Peyer's patch (tissue), 4 donors: Measurements from ENCODE around the gene LCN6. TPM values are rescaled to one million over a fixed set of nuclear protein-coding genes. Genes with fewer than 3 reads are reported as not detected.

Experiments used
- DNase-seq, 3 donors: peaks; one replicate each; pipeline ENCODE4 v3.0.0-alpha.2; 2017 to 2019
- H3K27ac ChIP-seq, 4 donors: fragments of 200-600 bp; sonication (generic); one replicate each; pipeline ENCODE4 v1.5.1; 2016 to 2019
- H3K27me3 ChIP-seq, 2 donors: fragments of 200-600 bp; sonication (generic); one replicate each; pipeline ENCODE4 v1.5.1; 2019
- H3K36me3 ChIP-seq, 3 donors: fragments of 200-600 bp; sonication (generic); one replicate each; pipeline ENCODE4 v1.5.1; 2016 to 2019
- H3K4me1 ChIP-seq, 4 donors: fragments of 200-600 bp; sonication (generic); one replicate each; pipeline ENCODE4 v1.5.1; 2016 to 2019
- H3K4me3 ChIP-seq, 4 donors: fragments of 200-600 bp; sonication (generic); 1 replicate in 3 of 4; 2 replicates in 1 of 4; pipeline ENCODE4 v1.5.1; 2016 to 2019; ENCODE audit warnings: mild to moderate bottlenecking in 1 of 4
- H3K9me3 ChIP-seq, 4 donors: fragments of 200-600 bp; sonication (generic); one replicate each; pipeline ENCODE4 v1.5.1; 2016 to 2019; ENCODE audit warnings: mild to moderate bottlenecking in 1 of 4
- POLR2A ChIP-seq, 2 donors: fragments of 450-650 bp; IDR thresholded peaks; one replicate each; pipeline ENCODE4 v1.5.1; 2017; ENCODE audit warnings: antibody characterized with exemption in 2 of 2, mild to moderate bottlenecking in 2 of 2, moderate library complexity in 2 of 2
- total RNA-seq, 4 donors: library from RNA; depleted of rRNA; stranded (reverse); fragments of >200 nt; gene quantifications; one replicate each; pipeline ENCODE4 v1.1.0, GENCODE V29; 2016
- TF ChIP-seq, protein P1 (sequence below), 6 experiments: fragments of 450-650 bp in 4 of 6; fragments of 200-600 bp in 2 of 6; sonication (generic) in 1 of 6; IDR thresholded peaks; one replicate each; pipeline ENCODE4 v1.5.1; 2017 to 2019; ENCODE audit warnings: antibody characterized with exemption in 6 of 6, mild to moderate bottlenecking in 3 of 6, moderate library complexity in 1 of 6

The LCN6 gene
- total RNA-seq, 4 donors from 2014 or later, result 4.7 to 17.3 (median 5.6) TPM

DNA sequence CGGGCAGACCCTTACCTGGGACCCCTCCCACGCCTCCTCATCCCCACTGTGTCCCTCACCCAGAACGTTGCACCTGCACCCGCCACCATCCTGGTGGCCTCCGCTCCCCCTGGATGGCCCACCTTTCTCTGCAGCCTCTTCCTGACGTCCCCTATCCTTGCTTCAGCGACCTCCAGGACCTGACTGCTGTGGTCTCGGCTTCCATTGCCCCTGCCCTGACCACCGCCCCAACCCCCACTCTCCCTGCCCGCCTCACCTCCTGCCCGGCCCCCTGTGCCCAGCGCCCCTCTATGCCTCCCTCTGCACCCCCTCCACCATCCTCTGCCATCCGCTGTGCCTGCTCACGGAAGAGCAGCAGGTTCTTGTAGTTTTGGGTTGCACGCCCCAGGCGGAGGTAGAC lies 7.8 kb downstream of the LCN6 start:
- no peaks in the 10 kb centered on the region for H3K9me3 ChIP-seq
- DNase-seq, result no peak
- peaks cover 0 to 19% (median 8%) of the 10 kb centered on the region in 4 donors for H3K4me1 ChIP-seq
- H3K27ac ChIP-seq, result peak overlapping the region in 1 of 4 donors; percentile 93
- peak overlapping the region in 1 of 4 donors; percentile 55 for H3K4me3 ChIP-seq
- H3K27me3 ChIP-seq, result peaks cover 0 to 24% of the 10 kb centered on the region in 2 donors
- no peak for TF ChIP-seq POLR2A (IDR thresholded peaks at IDR 0.05)
- TF ChIP-seq, protein P1, sequence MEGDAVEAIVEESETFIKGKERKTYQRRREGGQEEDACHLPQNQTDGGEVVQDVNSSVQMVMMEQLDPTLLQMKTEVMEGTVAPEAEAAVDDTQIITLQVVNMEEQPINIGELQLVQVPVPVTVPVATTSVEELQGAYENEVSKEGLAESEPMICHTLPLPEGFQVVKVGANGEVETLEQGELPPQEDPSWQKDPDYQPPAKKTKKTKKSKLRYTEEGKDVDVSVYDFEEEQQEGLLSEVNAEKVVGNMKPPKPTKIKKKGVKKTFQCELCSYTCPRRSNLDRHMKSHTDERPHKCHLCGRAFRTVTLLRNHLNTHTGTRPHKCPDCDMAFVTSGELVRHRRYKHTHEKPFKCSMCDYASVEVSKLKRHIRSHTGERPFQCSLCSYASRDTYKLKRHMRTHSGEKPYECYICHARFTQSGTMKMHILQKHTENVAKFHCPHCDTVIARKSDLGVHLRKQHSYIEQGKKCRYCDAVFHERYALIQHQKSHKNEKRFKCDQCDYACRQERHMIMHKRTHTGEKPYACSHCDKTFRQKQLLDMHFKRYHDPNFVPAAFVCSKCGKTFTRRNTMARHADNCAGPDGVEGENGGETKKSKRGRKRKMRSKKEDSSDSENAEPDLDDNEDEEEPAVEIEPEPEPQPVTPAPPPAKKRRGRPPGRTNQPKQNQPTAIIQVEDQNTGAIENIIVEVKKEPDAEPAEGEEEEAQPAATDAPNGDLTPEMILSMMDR (IDR thresholded peaks at IDR 0.05), result no peak
- no peaks in the 10 kb centered on the region for H3K36me3 ChIP-seq

DNA sequence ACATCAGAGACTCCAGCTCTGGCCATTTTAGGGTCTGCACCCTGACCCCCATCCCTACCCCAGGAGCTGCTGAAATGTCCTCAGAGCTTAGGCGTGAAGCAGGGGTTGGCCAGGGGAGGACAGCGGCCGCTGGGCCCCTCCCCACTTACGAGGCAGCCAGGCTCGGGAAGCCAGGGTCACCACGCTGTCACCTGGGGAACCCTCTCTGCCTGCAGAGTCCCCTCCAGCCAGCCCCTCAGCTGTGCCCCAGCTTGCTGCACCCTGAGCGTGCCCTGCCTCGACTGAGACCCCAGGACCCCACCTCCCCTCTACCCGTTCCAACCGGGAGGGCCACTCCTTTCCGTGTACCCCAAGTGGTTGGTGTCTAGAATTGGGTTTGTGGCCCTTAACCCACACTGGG lies 8.3 kb downstream of the LCN6 start:
- Histone ChIP-seq H3K27me3 (peaks cover 0 to 24% of the 10 kb centered on the region in 2 donors), H3K36me3 (no peaks in the 10 kb centered on the region), H3K4me1 (peaks cover 0 to 19% (median 8%) of the 10 kb centered on the region in 4 donors), H3K4me3 (no peak overlapping the region), H3K27ac (no peak overlapping the region), H3K9me3 (no peaks in the 10 kb centered on the region)
- no peak for TF ChIP-seq POLR2A (IDR thresholded peaks at IDR 0.05)
- no peak for DNase-seq

DNA sequence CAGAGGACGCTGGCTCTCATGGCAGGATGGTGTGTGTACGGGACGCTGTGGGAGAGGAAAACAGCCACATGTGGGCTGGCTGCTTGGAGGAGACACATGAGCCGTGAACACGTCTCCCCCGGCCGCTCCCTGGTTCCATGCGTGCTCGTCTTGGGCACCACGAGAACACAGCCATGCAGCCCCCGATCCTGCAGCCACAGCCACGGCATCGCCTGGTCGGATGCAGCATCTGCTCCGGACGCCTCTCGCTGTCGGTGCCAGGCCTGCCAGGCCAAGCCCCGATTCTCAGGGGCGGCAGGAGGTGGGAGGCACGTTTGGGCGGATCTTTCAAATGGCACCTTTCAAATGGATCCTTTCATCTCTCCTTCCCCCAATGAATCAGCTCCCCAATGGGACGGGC lies 8.8 kb downstream of the LCN6 start:
- Histone ChIP-seq H3K27me3 (peaks cover 0 to 24% of the 10 kb centered on the region in 2 donors), H3K4me1 (peaks cover 0 to 19% (median 8%) of the 10 kb centered on the region in 4 donors), H3K27ac (no peak overlapping the region), H3K9me3 (no peaks in the 10 kb centered on the region), H3K36me3 (no peaks in the 10 kb centered on the region), H3K4me3 (no peak overlapping the region)
- no peak for DNase-seq
- TF ChIP-seq, protein P1 (IDR thresholded peaks at IDR 0.05), result no peak
- TF ChIP-seq POLR2A (IDR thresholded peaks at IDR 0.05), result no peak

DNA sequence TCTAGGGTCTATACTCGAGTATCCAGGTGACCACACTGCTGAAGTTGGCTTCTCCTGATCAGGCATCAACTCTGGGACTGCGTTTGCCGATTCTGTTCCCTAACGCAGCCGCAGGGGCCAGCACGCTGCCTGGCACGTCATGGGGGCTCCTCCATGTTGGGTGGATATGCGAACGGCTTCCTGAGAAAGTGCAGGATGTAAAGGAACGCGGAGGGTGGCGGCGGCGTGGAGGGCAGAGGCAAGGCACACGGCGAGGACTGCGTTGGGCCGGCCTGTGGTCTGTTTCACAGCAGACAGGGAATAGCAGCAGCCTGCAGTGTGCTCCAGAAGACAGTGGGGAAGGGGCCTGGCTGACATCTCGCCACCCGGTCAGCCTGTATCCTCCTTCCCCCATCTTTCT lies 9.4 kb downstream of the LCN6 start:
- no peaks in the 10 kb centered on the region for H3K9me3 ChIP-seq
- H3K4me1 ChIP-seq, result peaks cover 0 to 19% (median 8%) of the 10 kb centered on the region in 4 donors
- no peak for TF ChIP-seq POLR2A (IDR thresholded peaks at IDR 0.05)
- TF ChIP-seq, protein P1 (IDR thresholded peaks at IDR 0.05), result no peak
- H3K27ac ChIP-seq, result no peak overlapping the region
- peaks cover 0 to 24% of the 10 kb centered on the region in 2 donors for H3K27me3 ChIP-seq
- no peak for DNase-seq
- no peak overlapping the region for H3K4me3 ChIP-seq
- no peaks in the 10 kb centered on the region for H3K36me3 ChIP-seq

DNA sequence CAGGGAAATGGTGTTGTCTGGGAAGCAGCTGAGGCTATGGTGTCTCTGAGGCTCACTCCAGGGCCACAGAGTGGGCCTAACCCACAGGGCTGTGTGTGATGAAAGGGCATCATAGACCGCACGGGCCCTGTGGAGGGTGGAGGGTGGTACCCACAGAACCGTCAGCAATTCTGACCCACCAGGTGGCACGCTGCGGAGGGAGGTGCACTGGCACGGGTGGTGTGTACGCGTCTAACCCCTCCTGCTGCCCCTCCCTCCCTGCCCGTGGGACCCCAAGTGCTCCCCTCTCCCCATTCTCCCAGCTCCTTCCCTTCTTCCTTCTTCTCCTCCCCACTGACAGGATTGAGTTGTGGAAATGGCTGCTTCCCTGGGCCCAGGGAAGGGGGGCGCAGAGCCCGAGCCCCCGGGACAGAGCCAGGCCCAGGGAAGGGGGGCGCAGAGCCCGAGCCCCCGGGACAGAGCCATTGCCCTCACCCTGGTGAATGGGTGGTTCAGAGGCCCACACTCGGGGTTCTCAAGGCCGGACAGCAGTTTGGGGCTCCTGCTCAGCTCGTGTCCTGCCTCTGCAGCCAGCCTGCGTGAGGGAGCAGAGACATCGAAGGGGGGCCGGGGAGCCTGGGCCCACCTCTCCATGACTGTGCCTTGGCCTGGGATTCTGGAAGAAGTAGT lies 12.4 kb downstream of the LCN6 start:
- no peak overlapping the region for H3K4me3 ChIP-seq
- H3K36me3 ChIP-seq, result no peaks in the 10 kb centered on the region
- peaks cover 0 to 2% (median under 1%) of the 10 kb centered on the region in 4 donors for H3K4me1 ChIP-seq
- H3K27me3 ChIP-seq, result peaks cover 0 to 3% of the 10 kb centered on the region in 2 donors
- TF ChIP-seq, protein P1 (IDR thresholded peaks at IDR 0.05), result no peak
- TF ChIP-seq POLR2A (IDR thresholded peaks at IDR 0.05), result no peak
- no peaks in the 10 kb centered on the region for H3K9me3 ChIP-seq
- H3K27ac ChIP-seq, result no peak overlapping the region
- no peak for DNase-seq

DNA sequence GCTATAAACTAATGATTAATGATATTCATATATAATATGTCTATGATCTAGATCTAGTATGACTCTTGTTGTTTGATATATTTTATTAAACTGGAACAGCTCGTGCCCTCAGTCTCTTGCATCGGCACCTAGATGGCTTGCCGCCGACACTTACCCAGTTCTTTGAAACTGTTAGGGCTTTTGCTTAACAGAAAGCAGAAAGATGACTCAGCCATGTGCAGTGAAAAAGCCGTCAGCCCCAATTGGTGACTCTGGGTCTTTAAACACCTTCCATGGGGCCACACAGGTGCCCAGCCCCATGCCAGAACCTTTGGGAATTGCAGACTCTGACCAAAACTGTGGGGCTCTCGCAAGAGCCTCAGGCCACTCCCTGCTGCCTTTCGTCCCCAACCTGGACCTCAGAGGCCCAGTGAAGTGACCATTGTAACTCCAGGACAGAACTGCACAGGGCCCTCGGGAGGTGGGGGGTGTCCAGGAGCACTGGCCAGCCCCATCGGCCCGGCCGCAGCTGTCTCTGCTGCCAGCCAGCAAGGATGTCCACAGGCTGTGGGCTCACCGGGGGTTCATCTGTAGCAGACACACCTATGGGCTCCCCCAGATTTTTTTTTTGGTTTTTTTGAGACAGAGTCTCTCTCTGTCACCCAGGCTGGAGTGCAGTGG lies 13.4 kb downstream of the LCN6 start:
- DNase-seq, result no peak
- no peaks in the 10 kb centered on the region for H3K4me1 ChIP-seq
- no peaks in the 10 kb centered on the region for H3K9me3 ChIP-seq
- no peak overlapping the region for H3K27ac ChIP-seq
- TF ChIP-seq, protein P1 (IDR thresholded peaks at IDR 0.05), result no peak
- TF ChIP-seq POLR2A (IDR thresholded peaks at IDR 0.05), result no peak
- H3K36me3 ChIP-seq, result no peaks in the 10 kb centered on the region
- H3K27me3 ChIP-seq, result no peaks in the 10 kb centered on the region
- H3K4me3 ChIP-seq, result no peak overlapping the region
